OCI-LY1 (cell line): ENCODE measurements around the gene EDN2.

Experiments
- H2AFZ ChIP-seq: fragments of 200-600 bp; sonication (generic), shearing (Covaris generic); 2 replicates; pipeline ENCODE4 v1.6.0; 2014; ENCODE audit warnings: antibody characterized with exemption, mild to moderate bottlenecking, low read length
- H3F3A ChIP-seq: fragments of 200-600 bp; sonication (generic), shearing (Covaris generic); 2 replicates; pipeline ENCODE4 v1.6.0; 2014; ENCODE audit warnings: mild to moderate bottlenecking, antibody characterized with exemption, low read length, moderate library complexity; ENCODE audit not compliant: insufficient read depth
- H3K27ac ChIP-seq: fragments of 200-600 bp; sonication (generic); 2 replicates; pipeline ENCODE4 v1.5.1; 2014; ENCODE audit warnings: low read length, mixed run types, mild to moderate bottlenecking, low read depth; ENCODE audit not compliant: poor library complexity, severe bottlenecking
- H3K27me3 ChIP-seq: fragments of 200-600 bp; sonication (generic); 2 replicates; pipeline ENCODE4 v1.6.0; 2014; ENCODE audit warnings: antibody characterized with exemption, mild to moderate bottlenecking, low read length, moderate library complexity; ENCODE audit not compliant: insufficient read depth
- H3K36me3 ChIP-seq: fragments of 200-600 bp; sonication (generic); 2 replicates; pipeline ENCODE4 v1.6.1; 2014; ENCODE audit warnings: mild to moderate bottlenecking, antibody characterized with exemption, low read length, moderate library complexity, mixed read lengths; ENCODE audit not compliant: insufficient read depth
- H3K4me1 ChIP-seq: fragments of 200-600 bp; sonication (generic); 2 replicates; pipeline ENCODE4 v1.5.1; 2014; ENCODE audit warnings: mild to moderate bottlenecking, low read length, moderate library complexity; ENCODE audit not compliant: insufficient read depth, severe bottlenecking
- H3K4me2 ChIP-seq: fragments of 200-600 bp; sonication (generic), shearing (Covaris generic); 2 replicates; pipeline ENCODE4 v1.6.1; 2014; ENCODE audit warnings: low read length
- H3K4me3 ChIP-seq: fragments of 200-600 bp; sonication (generic); 2 replicates; pipeline ENCODE4 v1.5.1; 2014; ENCODE audit warnings: low read length, low read depth, mild to moderate bottlenecking, mixed read lengths; ENCODE audit not compliant: poor library complexity, severe bottlenecking
- H3K79me2 ChIP-seq: fragments of 200-600 bp; shearing (Covaris generic); 2 replicates; pipeline ENCODE4 v1.6.1; 2016; ENCODE audit warnings: mixed run types, low read length, mixed read lengths; ENCODE audit not compliant: insufficient read depth
- H3K9ac ChIP-seq: fragments of 200-600 bp; sonication (generic), shearing (Covaris generic); 2 replicates; pipeline ENCODE4 v1.6.1; 2014; ENCODE audit warnings: mild to moderate bottlenecking, low read length, mixed read lengths
- H3K9me2 ChIP-seq: fragments of 200-600 bp; sonication (generic), shearing (Covaris generic); 2 replicates; pipeline ENCODE4 v1.6.1; 2014; ENCODE audit warnings: low read depth, mild to moderate bottlenecking, low read length, mixed read lengths
- H3K9me3 ChIP-seq: fragments of 200-600 bp; shearing (Covaris generic); 2 replicates; pipeline ENCODE4 v1.6.1; 2014; ENCODE audit warnings: low read length, mixed read lengths
- H4K20me1 ChIP-seq: fragments of 200-600 bp; sonication (generic), shearing (Covaris generic); 2 replicates; pipeline ENCODE4 v1.6.0; 2016; ENCODE audit warnings: mild to moderate bottlenecking, low read length; ENCODE audit not compliant: insufficient read depth
- CTCF ChIP-seq: fragments of 200-600 bp; sonication (generic), shearing (Covaris generic); IDR thresholded peaks from 2 replicates; pipeline ENCODE4 v1.5.1; 2017; ENCODE audit warnings: mild to moderate bottlenecking, antibody characterized with exemption, low read length, moderate library complexity, mixed read lengths
- EZH2 ChIP-seq: fragments of 200-600 bp; sonication (generic), shearing (Covaris generic); IDR thresholded peaks from 2 replicates; pipeline ENCODE4 v1.8.0; 2017; ENCODE audit warnings: borderline replicate concordance, mixed run types, mild to moderate bottlenecking, antibody characterized with exemption, low read length, moderate library complexity, mixed read lengths

EDN2 gene

DNA sequence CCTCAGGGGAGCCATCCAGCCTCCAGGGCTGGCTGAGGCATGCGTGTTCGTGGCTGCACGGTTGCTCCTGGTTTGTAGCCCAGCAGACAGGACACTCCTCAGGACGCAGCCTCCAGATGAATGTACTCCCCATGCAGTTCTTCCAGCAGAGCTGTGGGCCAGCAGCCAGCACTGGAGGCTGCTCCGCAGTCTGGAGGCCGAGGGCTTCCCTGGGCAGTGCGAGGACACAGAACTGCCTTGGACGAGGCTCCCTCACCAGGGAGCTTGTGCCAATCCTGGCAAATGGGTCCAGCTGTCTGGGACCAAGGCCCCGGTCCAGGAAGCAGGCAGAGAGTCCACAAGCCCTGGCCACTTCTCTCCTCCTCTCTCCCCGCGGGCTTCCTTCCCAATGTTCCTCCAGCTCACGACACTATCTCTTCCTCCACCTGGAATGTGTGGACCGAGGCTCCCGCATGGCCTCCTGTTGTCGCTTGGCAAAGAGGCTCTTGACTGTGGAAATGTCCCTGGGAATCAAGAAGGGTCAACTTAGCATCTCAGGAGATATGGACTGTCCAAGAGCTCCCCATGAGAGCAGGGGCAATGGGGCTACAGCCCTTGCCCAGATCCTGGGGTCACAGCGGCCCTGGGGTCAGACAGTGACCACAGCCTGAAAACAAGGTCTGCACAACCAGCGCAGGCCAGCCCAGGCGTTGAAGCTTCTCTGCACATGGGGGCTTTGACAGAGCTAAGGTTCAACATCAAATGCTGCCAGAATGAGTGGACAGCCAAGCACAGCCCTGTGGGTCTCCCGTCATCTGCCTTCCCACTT is 5.3 kb downstream of the EDN2 start:
- no peaks in the 10 kb centered on the region for H3F3A ChIP-seq
- no peaks in the 10 kb centered on the region for H3K9me3 ChIP-seq
- no peak overlapping the region for H3K27ac ChIP-seq
- no peak overlapping the region for H3K4me2 ChIP-seq
- no peak overlapping the region for H3K4me3 ChIP-seq
- H3K9me2 ChIP-seq, result no peaks in the 10 kb centered on the region
- no peaks in the 10 kb centered on the region for H3K79me2 ChIP-seq
- H3K9ac ChIP-seq, result no peak overlapping the region
- H4K20me1 ChIP-seq, result no peaks in the 10 kb centered on the region
- no peak overlapping the region for H2AFZ ChIP-seq
- no peaks in the 10 kb centered on the region for H3K4me1 ChIP-seq
- peaks cover 7% of the 10 kb centered on the region for H3K27me3 ChIP-seq
- H3K36me3 ChIP-seq, result no peaks in the 10 kb centered on the region
- TF ChIP-seq CTCF (no peak), EZH2 (no peak)

DNA sequence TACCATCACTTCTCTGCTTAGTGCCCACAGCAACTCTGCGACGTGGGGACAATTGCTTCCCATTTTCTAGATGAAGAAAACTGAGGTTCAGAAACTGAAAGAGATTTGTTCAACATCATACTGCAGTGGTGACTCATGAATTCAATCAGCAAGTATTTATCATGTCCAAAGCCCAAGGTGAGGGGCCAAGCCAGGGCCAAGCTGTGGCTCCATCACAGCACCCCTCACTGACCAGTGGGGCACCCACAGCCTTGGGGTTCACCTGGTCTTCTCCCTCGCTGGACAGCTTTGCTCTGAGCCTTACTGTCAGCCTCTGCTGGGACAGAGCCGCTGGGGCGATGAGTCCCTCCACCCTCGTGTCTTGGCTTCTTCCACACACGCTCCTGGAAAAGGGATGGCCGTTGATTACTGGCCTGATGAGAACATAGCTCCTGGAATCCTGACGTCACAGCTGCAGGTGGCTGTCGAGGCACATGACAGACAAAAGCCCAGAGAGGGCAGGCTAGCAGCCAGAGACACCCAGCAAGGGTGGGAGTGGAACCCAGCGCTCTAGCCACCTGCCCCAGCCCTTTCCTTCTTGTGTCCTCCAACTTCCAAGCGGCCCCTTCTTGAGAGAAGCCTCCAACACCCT is 6.2 kb downstream of the EDN2 start:
- no peaks in the 10 kb centered on the region for H3F3A ChIP-seq

DNA sequence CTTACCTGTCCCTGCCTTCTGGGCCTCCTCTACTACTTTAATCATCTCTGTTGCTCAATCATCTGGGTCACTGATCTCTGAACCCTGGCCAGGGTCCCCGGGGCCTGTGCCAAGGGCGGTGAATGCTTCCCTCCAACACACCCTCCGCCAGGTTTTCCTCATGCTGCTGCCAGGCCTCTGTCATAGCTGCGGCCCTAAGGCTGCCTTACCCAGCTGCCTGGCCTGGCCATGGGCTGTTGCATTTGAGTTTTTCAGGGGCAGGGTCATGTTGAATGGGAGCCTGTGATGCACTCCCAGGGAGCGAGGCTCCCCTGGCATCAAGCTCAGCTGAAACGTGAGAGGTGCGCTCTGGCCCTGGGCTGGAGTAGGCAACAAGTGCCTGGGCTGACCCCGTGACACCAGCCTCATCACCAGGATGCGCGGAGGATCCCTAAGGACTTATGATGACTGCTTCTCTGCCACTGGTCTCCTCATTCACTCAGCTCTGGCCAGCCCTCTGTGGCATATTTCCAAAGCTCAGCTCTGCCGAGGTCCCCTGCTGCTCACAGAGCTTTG is 7.6 kb downstream of the EDN2 start:
- Histone ChIP-seq H3K4me1 (no peaks in the 10 kb centered on the region), H2AFZ (no peak overlapping the region), H3K27me3 (peaks cover 7% of the 10 kb centered on the region), H3K9ac (no peak overlapping the region), H3K4me3 (no peak overlapping the region), H3K79me2 (no peaks in the 10 kb centered on the region), H3F3A (no peaks in the 10 kb centered on the region), H4K20me1 (no peaks in the 10 kb centered on the region), H3K4me2 (no peak overlapping the region), H3K9me3 (no peaks in the 10 kb centered on the region), H3K27ac (no peak overlapping the region), H3K9me2 (no peaks in the 10 kb centered on the region), H3K36me3 (no peaks in the 10 kb centered on the region)
- TF ChIP-seq EZH2, result no peak
- TF ChIP-seq CTCF, result no peak

More for the DNA sequence above, 6.2 kb downstream of the EDN2 start:
- Histone ChIP-seq H3K4me1 (no peaks in the 10 kb centered on the region), H3K9ac (no peak overlapping the region), H3K4me3 (no peak overlapping the region), H4K20me1 (no peaks in the 10 kb centered on the region), H3K27ac (no peak overlapping the region), H3K4me2 (no peak overlapping the region), H3K9me3 (no peaks in the 10 kb centered on the region), H3K9me2 (no peaks in the 10 kb centered on the region), H2AFZ (no peak overlapping the region), H3K27me3 (peaks cover 7% of the 10 kb centered on the region), H3K36me3 (no peaks in the 10 kb centered on the region), H3K79me2 (no peaks in the 10 kb centered on the region)
- TF ChIP-seq EZH2 (no peak), CTCF (no peak)
